ENCODE measurements around the gene SEC23B. TPM values are rescaled to one million over a fixed set of nuclear protein-coding genes. Genes with fewer than 3 reads are reported as not detected.
"Not testable (repeated sequence)": the region's sequence is repeated elsewhere in the genome, so short reads cannot be mapped to it uniquely, and the experiment has no call there.

Gene SEC23B
- total and polyA plus RNA-seq, 2 donors (not counting 3 experiments of a cell fraction or from before 2014, with no cell fraction given), result 38.0 to 44.0 TPM

DNA sequence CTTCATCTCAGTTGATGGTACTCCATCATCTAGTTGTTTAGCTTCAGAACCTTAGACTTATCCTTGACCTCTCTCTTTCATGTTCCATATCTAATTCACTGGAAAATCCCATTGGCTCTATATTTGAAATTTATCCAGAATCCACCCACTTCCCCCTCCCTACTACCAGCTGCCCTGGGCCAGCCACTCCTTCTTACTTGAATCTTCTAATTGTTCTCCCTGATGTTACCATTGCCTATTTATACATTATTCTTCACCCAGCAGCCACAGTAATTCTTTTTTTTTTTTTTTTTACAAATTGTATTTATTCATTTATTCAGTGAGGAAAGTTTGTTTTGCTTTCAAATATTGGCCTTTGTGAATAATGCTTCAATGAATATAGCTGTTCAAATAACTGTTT lies 8.2 kb downstream of the SEC23B start:
- Histone ChIP-seq H3K9me1 (replicated peaks; ENCODE audit: control insufficient read depth, extremely low read depth, insufficient read depth, low read length) (no peaks in the 10 kb centered on the region), H3K9ac (replicated peaks; ENCODE audit: extremely low read depth, insufficient read depth, low read length) (no peak overlapping the region), H3K4me1 (ENCODE audit: control insufficient read depth, extremely low read depth, insufficient read depth, low read length) (no peaks in the 10 kb centered on the region), H3K9me3 (replicated peaks; ENCODE audit: control insufficient read depth, insufficient read depth, low read length) (no peaks in the 10 kb centered on the region), H2AFZ (ENCODE audit: low read depth, low read length) (no peak overlapping the region), H4K20me1 (replicated peaks; ENCODE audit: control insufficient read depth, extremely low read depth, insufficient read depth, low read length) (no peaks in the 10 kb centered on the region), H3K36me3 (ENCODE audit: control insufficient read depth in 2 of 2, extremely low read depth in 1 of 2, insufficient read depth in 2 of 2, low read length in 2 of 2) (peaks cover 8 to 9% of the 10 kb centered on the region in 2 experiments), H3K4me3 (replicated peaks in 1 of 3; ENCODE audit: insufficient read depth in 1 of 3, low read depth in 1 of 3, low read length in 3 of 3) (no peak overlapping the region), H3K4me2 (ENCODE audit: insufficient read depth, low read length) (no peak overlapping the region), H3K79me2 (ENCODE audit: control insufficient read depth, insufficient read depth, low read length) (no peaks in the 10 kb centered on the region), H3K27ac (ENCODE audit: insufficient read depth, low read depth, low read length) (no peak overlapping the region), H3K27me3 (ENCODE audit: control insufficient read depth in 2 of 2, insufficient read depth in 2 of 2, low read length in 2 of 2) (no peaks in the 10 kb centered on the region)
- ChIA-PET POLR2A (no interaction called here), CTCF (interaction anchor here (0.7 kb wide), 1 partner anchor 13 kb away, joined by 3 read pairs; no protein-coding TSS in a partner anchor)
- FAIRE-seq (no peak), DNase-seq (ENCODE audit: low read depth, low spot score) (no peak)
- dilution Hi-C loops (cut with MboI; ENCODE audit: extremely low pct_ligation_motif_present, low sequenced_read_pairs), result no loop called here
- TF ChIP-seq MYC (IDR thresholded peaks at IDR 0.05; ENCODE audit: low read depth, low read length) (no peak), FOS (IDR thresholded peaks at IDR 0.05; ENCODE audit: borderline replicate concordance, insufficient read depth, low read length) (no peak), GATA2 (IDR thresholded peaks at IDR 0.05; ENCODE audit: insufficient read depth, insufficient read length, low read depth, low read length) (no peak)
- BruUV-seq (replicated peaks), result no TSS peak
- intact Hi-C loops (cut with micrococcal nuclease), result no loop called here

DNA sequence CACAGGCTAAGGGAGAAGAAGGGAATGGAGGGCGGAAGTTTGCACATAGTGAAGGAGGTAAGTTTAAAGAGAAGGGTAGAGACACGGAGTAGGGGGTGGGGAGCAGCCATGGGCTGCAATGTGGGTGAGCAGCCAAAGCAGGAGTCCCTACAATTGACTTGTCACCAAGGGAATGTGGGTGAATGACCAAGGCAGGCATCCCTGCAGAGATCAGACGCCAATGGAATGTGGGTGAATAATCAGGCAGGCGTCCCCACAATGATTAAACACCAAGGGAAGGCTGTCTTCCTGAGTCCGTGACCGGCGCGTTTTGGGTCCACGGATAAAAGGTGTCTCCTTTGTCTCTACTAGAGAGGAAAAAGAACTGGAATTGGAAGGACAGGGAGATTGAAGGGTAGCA lies 14.3 kb downstream of the SEC23B start:
- CTCF ChIA-PET; H2AFZ ChIP-seq (ENCODE audit: low read depth, low read length); POLR2A ChIA-PET; H4K20me1 ChIP-seq (replicated peaks; ENCODE audit: control insufficient read depth, extremely low read depth, insufficient read depth, low read length); DNase-seq (ENCODE audit: low read depth, low spot score); H3K4me2 ChIP-seq (ENCODE audit: insufficient read depth, low read length); H3K4me3 ChIP-seq (replicated peaks in 1 of 3; ENCODE audit: insufficient read depth in 1 of 3, low read depth in 1 of 3, low read length in 3 of 3); H3K9ac ChIP-seq (replicated peaks; ENCODE audit: extremely low read depth, insufficient read depth, low read length); BruUV-seq (replicated peaks); intact Hi-C loops (cut with micrococcal nuclease); H3K27me3 ChIP-seq (ENCODE audit: control insufficient read depth in 2 of 2, insufficient read depth in 2 of 2, low read length in 2 of 2); H3K9me1 ChIP-seq (replicated peaks; ENCODE audit: control insufficient read depth, extremely low read depth, insufficient read depth, low read length); H3K4me1 ChIP-seq (ENCODE audit: control insufficient read depth, extremely low read depth, insufficient read depth, low read length); H3K27ac ChIP-seq (ENCODE audit: insufficient read depth, low read depth, low read length); FAIRE-seq; H3K9me3 ChIP-seq (replicated peaks; ENCODE audit: control insufficient read depth, insufficient read depth, low read length); H3K79me2 ChIP-seq (ENCODE audit: control insufficient read depth, insufficient read depth, low read length); dilution Hi-C loops (cut with MboI; ENCODE audit: extremely low pct_ligation_motif_present, low sequenced_read_pairs): not testable (repeated sequence)
- H3K36me3 ChIP-seq (ENCODE audit: control insufficient read depth in 2 of 2, extremely low read depth in 1 of 2, insufficient read depth in 2 of 2, low read length in 2 of 2), result peaks cover 13 to 15% of the 10 kb centered on the region in 2 experiments

Measured in endothelial cell of umbilical vein (primary cell).